Measurements from ENCODE around the gene DOCK7. TPM values are rescaled to one million over a fixed set of nuclear protein-coding genes. Genes with fewer than 3 reads are reported as not detected.

Gene DOCK7
- total RNA-seq, 1 donor from 2014 or later = 13.4 TPM

GRCh38 chr1:62500210-62500609 is 188.0 kb downstream of the DOCK7 start:
- Mint-ChIP-seq H3K27ac (no peak overlapping the region), H3K4me3 (no peak overlapping the region), H3K9me3 (no peaks in the 10 kb centered on the region), H3K4me1 (no peaks in the 10 kb centered on the region), H3K36me3 (ENCODE audit: low read depth) (peaks cover 11% of the 10 kb centered on the region), H3K27me3 (no peaks in the 10 kb centered on the region)
- no peak for DNase-seq
- no peak for TF ChIP-seq CTCF (IDR thresholded peaks at IDR 0.05)
- intact Hi-C loops (cut with micrococcal nuclease) = no loop called here
- ChIA-PET CTCF (interaction anchor here (2.2 kb wide), 1 partner anchor 246 kb away, joined by 8 read pairs; no protein-coding TSS in a partner anchor), POLR2A (no interaction called here)
- ATAC-seq (ENCODE audit: low read depth) = no peak

- DNase-seq (no peak), ATAC-seq (ENCODE audit: low read depth) (no peak)
- CTCF ChIA-PET = no interaction called here
- H3K36me3 Mint-ChIP-seq (ENCODE audit: low read depth) = peaks cover 36% of the 10 kb centered on the region
- no peaks in the 10 kb centered on the region for H3K27me3 Mint-ChIP-seq
- H3K27ac Mint-ChIP-seq = no peak overlapping the region
- H3K4me3 Mint-ChIP-seq = no peak overlapping the region
- POLR2A ChIA-PET = no interaction called here
- TF ChIP-seq CTCF (IDR thresholded peaks at IDR 0.05) = no peak
- no peaks in the 10 kb centered on the region for H3K4me1 Mint-ChIP-seq
- no peaks in the 10 kb centered on the region for H3K9me3 Mint-ChIP-seq
- intact Hi-C loops (cut with micrococcal nuclease) = no loop called here
These were observed 194.0 kb downstream of the DOCK7 start for GRCh38 chr1:62494137-62494536.

GRCh38 chr1:62493656-62494055 is 194.5 kb downstream of the DOCK7 start:
- intact Hi-C loops (cut with micrococcal nuclease) = no loop called here
- H3K4me3 Mint-ChIP-seq = no peak overlapping the region
- ChIA-PET CTCF (no interaction called here), POLR2A (no interaction called here)
- no peak for ATAC-seq (ENCODE audit: low read depth)
- peaks cover 36% of the 10 kb centered on the region for H3K36me3 Mint-ChIP-seq (ENCODE audit: low read depth)
- no peak overlapping the region for H3K27ac Mint-ChIP-seq
- TF ChIP-seq CTCF (IDR thresholded peaks at IDR 0.05) = no peak
- no peak for DNase-seq
- H3K4me1 Mint-ChIP-seq = no peaks in the 10 kb centered on the region
- no peaks in the 10 kb centered on the region for H3K9me3 Mint-ChIP-seq
- H3K27me3 Mint-ChIP-seq = no peaks in the 10 kb centered on the region

GRCh38 chr1:62492521-62492920 is 195.7 kb downstream of the DOCK7 start:
- H3K27me3 Mint-ChIP-seq = no peaks in the 10 kb centered on the region
- no peak overlapping the region for H3K4me3 Mint-ChIP-seq
- no peaks in the 10 kb centered on the region for H3K4me1 Mint-ChIP-seq
- no peaks in the 10 kb centered on the region for H3K9me3 Mint-ChIP-seq
- ChIA-PET CTCF (no interaction called here), POLR2A (no interaction called here)
- peaks cover 36% of the 10 kb centered on the region for H3K36me3 Mint-ChIP-seq (ENCODE audit: low read depth)
- intact Hi-C loops (cut with micrococcal nuclease) = no loop called here
- no peak for TF ChIP-seq CTCF (IDR thresholded peaks at IDR 0.05)
- DNase-seq = no peak
- ATAC-seq (ENCODE audit: low read depth) = no peak
- H3K27ac Mint-ChIP-seq = no peak overlapping the region

- H3K9me3 Mint-ChIP-seq = no peaks in the 10 kb centered on the region
- peaks cover 18% of the 10 kb centered on the region for H3K36me3 Mint-ChIP-seq (ENCODE audit: low read depth)
- TF ChIP-seq CTCF (IDR thresholded peaks at IDR 0.05) = no peak
- no peak for ATAC-seq (ENCODE audit: low read depth)
- no peak overlapping the region for H3K27ac Mint-ChIP-seq
- ChIA-PET CTCF (no interaction called here), POLR2A (no interaction called here)
- peaks cover 23% of the 10 kb centered on the region for H3K4me1 Mint-ChIP-seq
- no peak overlapping the region for H3K4me3 Mint-ChIP-seq
- DNase-seq = no peak
- intact Hi-C loops (cut with micrococcal nuclease) = no loop called here
- no peaks in the 10 kb centered on the region for H3K27me3 Mint-ChIP-seq
These were observed 200.2 kb downstream of the DOCK7 start for GRCh38 chr1:62487956-62488355.

All from activated B cell treated with CpG ODN at 0.5 μM for 24 hours (primary cell).